GM12874 (cell line): Measurements from ENCODE around the gene TMCC2.

Experiments used
- TF ChIP-seq, protein P1 (sequence below): IDR thresholded peaks from 2 replicates; pipeline ENCODE4 v1.5.1; 2011; ENCODE audit warnings: low read depth, mild to moderate bottlenecking, control low read depth, low read length, moderate library complexity; ENCODE audit not compliant: insufficient read depth

TMCC2 gene

GRCh38 chr1:205216588-205216987 is 11.2 kb upstream of the TMCC2 start:
- TF ChIP-seq, protein P1, sequence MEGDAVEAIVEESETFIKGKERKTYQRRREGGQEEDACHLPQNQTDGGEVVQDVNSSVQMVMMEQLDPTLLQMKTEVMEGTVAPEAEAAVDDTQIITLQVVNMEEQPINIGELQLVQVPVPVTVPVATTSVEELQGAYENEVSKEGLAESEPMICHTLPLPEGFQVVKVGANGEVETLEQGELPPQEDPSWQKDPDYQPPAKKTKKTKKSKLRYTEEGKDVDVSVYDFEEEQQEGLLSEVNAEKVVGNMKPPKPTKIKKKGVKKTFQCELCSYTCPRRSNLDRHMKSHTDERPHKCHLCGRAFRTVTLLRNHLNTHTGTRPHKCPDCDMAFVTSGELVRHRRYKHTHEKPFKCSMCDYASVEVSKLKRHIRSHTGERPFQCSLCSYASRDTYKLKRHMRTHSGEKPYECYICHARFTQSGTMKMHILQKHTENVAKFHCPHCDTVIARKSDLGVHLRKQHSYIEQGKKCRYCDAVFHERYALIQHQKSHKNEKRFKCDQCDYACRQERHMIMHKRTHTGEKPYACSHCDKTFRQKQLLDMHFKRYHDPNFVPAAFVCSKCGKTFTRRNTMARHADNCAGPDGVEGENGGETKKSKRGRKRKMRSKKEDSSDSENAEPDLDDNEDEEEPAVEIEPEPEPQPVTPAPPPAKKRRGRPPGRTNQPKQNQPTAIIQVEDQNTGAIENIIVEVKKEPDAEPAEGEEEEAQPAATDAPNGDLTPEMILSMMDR = no peak

DNA sequence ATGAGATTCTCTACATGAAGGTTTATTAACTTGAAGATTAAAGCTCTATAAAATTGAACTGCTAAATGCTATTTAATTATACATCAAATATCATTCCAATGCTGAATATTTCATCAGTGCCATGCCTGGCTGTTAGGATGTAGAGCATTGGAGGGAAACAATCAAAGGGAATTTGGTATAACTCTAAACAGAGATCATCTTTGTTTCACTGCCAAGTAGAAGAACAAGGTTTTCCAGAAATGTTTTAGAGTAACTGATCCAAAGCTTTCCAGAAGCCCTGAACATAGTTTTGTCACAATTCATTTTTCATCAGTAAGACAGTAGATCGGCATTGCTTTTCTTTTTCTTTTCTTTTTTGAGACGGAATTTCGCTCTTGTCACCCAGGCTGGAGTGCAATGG is 10.3 kb upstream of the TMCC2 start:
- TF ChIP-seq, protein P1 = no peak

DNA sequence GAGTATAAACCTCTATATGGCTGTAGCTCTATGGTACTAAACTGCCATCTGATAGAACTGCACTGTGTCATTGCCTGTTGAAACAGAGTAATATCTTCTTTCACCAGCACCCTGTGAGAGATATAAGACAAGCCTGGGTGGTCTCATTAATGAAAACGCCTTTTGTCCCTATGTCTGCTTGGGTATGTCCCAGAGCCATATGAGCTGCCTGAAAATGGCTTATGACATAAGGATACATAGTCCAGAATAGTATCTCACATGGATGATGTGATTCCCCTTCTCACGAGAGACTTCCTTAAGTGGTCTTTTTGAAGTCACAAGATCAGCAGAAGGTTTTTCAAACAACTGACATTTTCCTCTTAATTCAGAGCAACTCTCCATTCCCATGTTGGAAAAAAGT is 7.3 kb upstream of the TMCC2 start:
- TF ChIP-seq, protein P1 = no peak

- TF ChIP-seq, protein P1 = no peak
These were observed 3.0 kb upstream of the TMCC2 start for GRCh38 chr1:205224736-205225135.

DNA sequence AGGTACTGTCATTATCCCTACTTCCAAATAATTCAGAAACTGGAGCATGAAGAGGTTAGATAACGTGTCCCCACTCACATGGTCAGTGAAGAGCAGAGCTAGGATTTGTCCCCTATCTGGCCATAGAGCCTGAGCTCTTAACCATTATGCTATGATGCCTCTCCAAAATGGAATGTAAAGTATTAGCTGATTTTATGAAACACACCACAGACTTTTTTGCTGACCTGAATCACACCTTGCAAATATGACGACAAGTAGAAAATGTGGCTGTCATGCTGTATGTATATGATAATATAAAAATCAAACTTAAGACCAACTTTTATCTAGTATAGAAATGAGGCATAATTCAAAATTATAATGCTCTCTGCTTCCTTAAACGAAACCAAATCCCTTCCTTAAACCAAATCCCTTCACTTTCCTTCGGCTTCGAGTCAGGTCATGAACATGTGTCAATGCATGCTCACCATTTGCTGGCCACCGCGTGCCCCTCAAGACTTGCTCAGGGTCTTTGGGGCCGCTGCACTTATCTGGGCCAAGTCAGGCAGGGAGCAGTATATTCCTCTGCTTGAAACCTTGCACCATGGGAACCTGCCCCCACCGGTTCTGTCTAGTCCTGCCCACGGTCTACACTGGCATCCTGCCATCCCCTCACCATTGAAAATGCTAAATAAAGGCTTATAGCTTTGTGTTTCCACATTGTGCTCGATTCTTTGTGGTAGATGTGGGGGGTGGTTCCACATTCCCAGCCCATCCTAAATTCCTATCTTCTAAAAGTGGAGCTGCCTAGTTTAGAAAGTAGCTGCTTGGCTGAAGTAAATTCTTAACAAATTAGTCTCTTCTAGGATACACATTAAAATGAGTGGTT is 1.6 kb upstream of the TMCC2 start:
- TF ChIP-seq, protein P1 = no peak

DNA sequence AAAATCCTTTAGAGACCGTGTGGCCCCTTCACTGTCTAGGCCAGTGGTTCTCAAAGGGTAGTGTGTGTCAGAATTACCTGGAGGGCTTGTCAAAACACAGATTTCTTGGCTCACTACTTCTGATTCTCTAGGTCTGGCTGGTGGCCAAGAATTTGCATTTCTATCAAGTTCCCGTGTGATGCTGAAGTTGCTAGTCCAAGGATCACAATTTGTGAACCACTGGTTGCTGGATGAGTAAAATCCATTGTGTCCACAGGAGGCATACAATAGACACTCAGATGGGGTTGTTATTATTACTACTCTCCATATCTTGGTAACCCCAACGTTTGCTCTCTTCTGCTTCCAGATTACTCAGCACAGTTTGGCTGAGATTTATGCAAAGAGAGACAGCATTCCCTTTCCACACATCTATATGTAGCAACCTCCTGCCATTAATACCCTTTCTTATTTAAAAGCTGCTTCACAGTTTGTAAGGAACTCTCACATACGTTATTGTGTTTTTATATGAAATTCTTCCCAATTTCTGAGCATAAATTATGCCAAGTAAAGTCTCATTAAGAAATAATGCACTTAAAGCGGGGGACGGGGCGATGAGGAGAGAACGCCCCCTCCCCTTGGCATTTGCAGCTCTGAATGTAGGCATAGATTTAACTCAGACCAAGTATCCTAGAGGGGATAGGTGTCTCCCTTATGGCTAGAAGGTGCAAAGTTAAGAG is 720 bp upstream of the TMCC2 start:
- TF ChIP-seq, protein P1 = no peak

DNA sequence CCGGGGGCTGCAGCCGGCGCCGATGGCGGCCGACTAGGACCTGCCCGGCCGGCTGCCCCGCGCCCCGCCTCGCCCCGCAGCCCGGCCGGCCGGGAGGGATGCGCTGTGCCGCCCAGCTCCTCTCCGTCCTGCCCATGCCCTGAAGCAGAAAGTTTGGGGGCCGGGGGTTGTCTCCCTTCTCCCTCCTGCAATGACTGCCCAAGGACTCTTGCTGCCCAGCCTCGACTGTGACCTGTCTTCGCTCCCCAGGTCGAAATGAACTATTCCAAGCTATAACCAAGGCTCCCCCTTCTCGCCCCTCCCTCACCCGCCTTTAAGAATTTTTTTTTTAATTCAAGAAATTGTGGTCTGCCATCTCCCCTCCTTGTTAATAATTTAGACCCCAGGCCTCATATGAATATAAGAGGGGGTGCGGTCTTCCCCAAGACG is 361 bp downstream of the TMCC2 start:
- TF ChIP-seq, protein P1 = no peak
